SU-DHL-6 (cell line): ENCODE results near the gene HHIP.

Source experiments
- H2AFZ ChIP-seq: fragments of 200-600 bp; sonication (generic); 2 replicates; pipeline ENCODE4 v1.6.1; 2014; ENCODE audit warnings: low read depth, mild to moderate bottlenecking, moderate library complexity, mixed read lengths, antibody characterized with exemption, low read length; ENCODE audit not compliant: severe bottlenecking
- H3F3A ChIP-seq: fragments of 200-600 bp; shearing (Covaris generic); 2 replicates; pipeline ENCODE4 v1.6.0; 2016; ENCODE audit warnings: antibody characterized with exemption, mild to moderate bottlenecking; ENCODE audit not compliant: insufficient read depth
- H3K27ac ChIP-seq: fragments of 200-600 bp; sonication (generic); 2 replicates; pipeline ENCODE4 v1.5.1; 2016; ENCODE audit warnings: low read depth, mild to moderate bottlenecking, low read length, moderate library complexity, mixed read lengths
- H3K27me3 ChIP-seq: fragments of 200-600 bp; sonication (generic), shearing (Covaris generic); 2 replicates; pipeline ENCODE4 v1.6.0; 2014; ENCODE audit warnings: mild to moderate bottlenecking, low read length
- H3K36me3 ChIP-seq: fragments of 200-600 bp; sonication (generic); 2 replicates; pipeline ENCODE4 v1.6.1; 2014; ENCODE audit warnings: mild to moderate bottlenecking, low read length, mixed read lengths
- H3K4me2 ChIP-seq: fragments of 300-600, 200-600 bp; shearing (Covaris generic), sonication (generic); 2 replicates; pipeline ENCODE4 v1.6.0; 2014; ENCODE audit warnings: low read length, low read depth, mild to moderate bottlenecking; ENCODE audit not compliant: poor library complexity, severe bottlenecking
- H3K4me3 ChIP-seq: fragments of 200-600 bp; sonication (generic); 2 replicates; pipeline ENCODE4 v1.5.1; 2014; ENCODE audit warnings: antibody characterized with exemption, low read length, mild to moderate bottlenecking, mixed read lengths; ENCODE audit not compliant: insufficient read depth, poor library complexity, severe bottlenecking
- H3K79me2 ChIP-seq: fragments of 200-600 bp; sonication (generic); 2 replicates; pipeline ENCODE4 v1.6.1; 2014; ENCODE audit warnings: mild to moderate bottlenecking, low read length, moderate library complexity; ENCODE audit not compliant: insufficient read depth
- H3K9ac ChIP-seq: fragments of 200-600 bp; sonication (generic); 2 replicates; pipeline ENCODE4 v1.7.0; 2014; ENCODE audit warnings: mild to moderate bottlenecking, low read length
- H3K9me2 ChIP-seq: fragments of 200-600 bp; sonication (generic); replicated peaks from 2 replicates; pipeline ENCODE4 v1.6.1; 2014; ENCODE audit warnings: low read length; ENCODE audit not compliant: insufficient read depth
- H3K9me3 ChIP-seq: fragments of 200-600 bp; sonication (generic); 2 replicates; pipeline ENCODE4 v1.6.1; 2014; ENCODE audit warnings: low read length, mixed read lengths; ENCODE audit not compliant: insufficient read depth
- H4K20me1 ChIP-seq: fragments of 200-600 bp; sonication (generic); 2 replicates; pipeline ENCODE4 v1.6.1; 2014; ENCODE audit warnings: low read depth, mild to moderate bottlenecking, antibody characterized with exemption, low read length, moderate library complexity, mixed read lengths
- CTCF ChIP-seq: fragments of 200-600 bp; sonication (generic); IDR thresholded peaks from one replicate; pipeline ENCODE4 v1.5.1; 2017; ENCODE audit warnings: antibody characterized with exemption, mild to moderate bottlenecking, low read length, moderate library complexity; ENCODE audit not compliant: insufficient read depth, poor library complexity, severe bottlenecking
- EZH2phosphoT487 ChIP-seq: fragments of 200-600 bp; sonication (generic), shearing (Covaris generic); conservative IDR thresholded peaks from 2 replicates; pipeline ENCODE4 v1.6.1; 2018; ENCODE audit warnings: mild to moderate bottlenecking, antibody characterized with exemption, low read length, moderate library complexity, mixed read lengths

The HHIP gene

GRCh38 chr4:144656850-144657249 lies 10.9 kb downstream of the HHIP start:
- Histone ChIP-seq H3K9me2 (no peaks in the 10 kb centered on the region), H3K4me3 (no peak overlapping the region), H3K9ac (no peak overlapping the region), H2AFZ (no peak overlapping the region), H3K4me2 (no peak overlapping the region), H3K9me3 (no peaks in the 10 kb centered on the region), H4K20me1 (no peaks in the 10 kb centered on the region), H3K79me2 (no peaks in the 10 kb centered on the region), H3K27me3 (no peaks in the 10 kb centered on the region), H3F3A (no peaks in the 10 kb centered on the region), H3K36me3 (no peaks in the 10 kb centered on the region), H3K27ac (no peak overlapping the region)
- TF ChIP-seq EZH2phosphoT487, result no peak
- no peak for TF ChIP-seq CTCF

- Histone ChIP-seq H3K36me3 (no peaks in the 10 kb centered on the region), H3K4me2 (no peak overlapping the region), H3K27ac (no peak overlapping the region), H3K79me2 (no peaks in the 10 kb centered on the region), H3K9ac (no peak overlapping the region), H2AFZ (no peak overlapping the region), H4K20me1 (no peaks in the 10 kb centered on the region), H3K9me3 (no peaks in the 10 kb centered on the region), H3F3A (no peaks in the 10 kb centered on the region), H3K9me2 (no peaks in the 10 kb centered on the region), H3K4me3 (no peak overlapping the region), H3K27me3 (no peaks in the 10 kb centered on the region)
- TF ChIP-seq EZH2phosphoT487, result no peak
- TF ChIP-seq CTCF, result no peak
Observed at GRCh38 chr4:144658015-144658567, 12.1 kb downstream of the HHIP start.

GRCh38 chr4:144658903-144659302 lies 12.9 kb downstream of the HHIP start:
- no peaks in the 10 kb centered on the region for H3K36me3 ChIP-seq
- no peaks in the 10 kb centered on the region for H3K9me2 ChIP-seq
- no peaks in the 10 kb centered on the region for H3K27me3 ChIP-seq
- H3F3A ChIP-seq, result no peaks in the 10 kb centered on the region
- H3K9ac ChIP-seq, result no peak overlapping the region
- H3K27ac ChIP-seq, result no peak overlapping the region
- H3K4me3 ChIP-seq, result no peak overlapping the region
- no peak overlapping the region for H2AFZ ChIP-seq
- no peaks in the 10 kb centered on the region for H4K20me1 ChIP-seq
- no peak for TF ChIP-seq CTCF
- no peak for TF ChIP-seq EZH2phosphoT487
- no peaks in the 10 kb centered on the region for H3K9me3 ChIP-seq
- no peaks in the 10 kb centered on the region for H3K79me2 ChIP-seq
- no peak overlapping the region for H3K4me2 ChIP-seq

GRCh38 chr4:144659447-144659846 lies 13.5 kb downstream of the HHIP start:
- Histone ChIP-seq H2AFZ (no peak overlapping the region), H3K36me3 (no peaks in the 10 kb centered on the region), H3K9me3 (no peaks in the 10 kb centered on the region), H3K4me3 (no peak overlapping the region), H3K9me2 (no peaks in the 10 kb centered on the region), H3K27me3 (no peaks in the 10 kb centered on the region), H3K4me2 (no peak overlapping the region), H3K9ac (no peak overlapping the region), H3K79me2 (no peaks in the 10 kb centered on the region), H3K27ac (no peak overlapping the region), H4K20me1 (no peaks in the 10 kb centered on the region), H3F3A (no peaks in the 10 kb centered on the region)
- TF ChIP-seq CTCF (no peak), EZH2phosphoT487 (no peak)
